ENCODE measurements around the gene DNAH5.

Gene DNAH5

GRCh38 chr5:13649656-13650055, 294.8 kb downstream of the DNAH5 start:
- H3K4me1 ChIP-seq (ENCODE audit: insufficient read depth, low read length, severe bottlenecking), result no peaks in the 10 kb centered on the region
- no peak for TF ChIP-seq EZH2 (IDR thresholded peaks at IDR 0.05; ENCODE audit: borderline replicate concordance, low read length)
- no peak for TF ChIP-seq CTCF (IDR thresholded peaks at IDR 0.05; ENCODE audit: low read length)
- H3K36me3 ChIP-seq (ENCODE audit: insufficient read depth, low read length), result no peaks in the 10 kb centered on the region
- H3K9me3 ChIP-seq (ENCODE audit: low read length), result no peaks in the 10 kb centered on the region
- no peak overlapping the region for H2AFZ ChIP-seq (ENCODE audit: low read length)
- no peaks in the 10 kb centered on the region for H3K79me2 ChIP-seq (ENCODE audit: insufficient read depth, low read length)
- no peaks in the 10 kb centered on the region for H3F3A ChIP-seq (ENCODE audit: insufficient read depth, low read length)
- H4K20me1 ChIP-seq (ENCODE audit: insufficient read depth, low read length), result no peaks in the 10 kb centered on the region
- H3K4me3 ChIP-seq (ENCODE audit: low read depth, low read length, poor library complexity, severe bottlenecking), result no peak overlapping the region
- H3K27me3 ChIP-seq (ENCODE audit: insufficient read depth, low read length), result no peaks in the 10 kb centered on the region
- no peaks in the 10 kb centered on the region for H3K9me2 ChIP-seq (ENCODE audit: low read depth, low read length)
- no peak overlapping the region for H3K4me2 ChIP-seq (ENCODE audit: low read length)
- no peak overlapping the region for H3K9ac ChIP-seq (ENCODE audit: low read length)
- H3K27ac ChIP-seq (ENCODE audit: low read depth, low read length, poor library complexity, severe bottlenecking), result no peak overlapping the region

GRCh38 chr5:13648822-13649221, 295.7 kb downstream of the DNAH5 start:
- Histone ChIP-seq H3K9me3 (ENCODE audit: low read length) (no peaks in the 10 kb centered on the region), H3K9ac (ENCODE audit: low read length) (no peak overlapping the region), H3K4me1 (ENCODE audit: insufficient read depth, low read length, severe bottlenecking) (no peaks in the 10 kb centered on the region), H4K20me1 (ENCODE audit: insufficient read depth, low read length) (no peaks in the 10 kb centered on the region), H3K79me2 (ENCODE audit: insufficient read depth, low read length) (no peaks in the 10 kb centered on the region), H3K4me2 (ENCODE audit: low read length) (no peak overlapping the region), H3K36me3 (ENCODE audit: insufficient read depth, low read length) (no peaks in the 10 kb centered on the region), H3K27me3 (ENCODE audit: insufficient read depth, low read length) (no peaks in the 10 kb centered on the region), H3K9me2 (ENCODE audit: low read depth, low read length) (no peaks in the 10 kb centered on the region), H2AFZ (ENCODE audit: low read length) (no peak overlapping the region), H3K4me3 (ENCODE audit: low read depth, low read length, poor library complexity, severe bottlenecking) (no peak overlapping the region), H3K27ac (ENCODE audit: low read depth, low read length, poor library complexity, severe bottlenecking) (no peak overlapping the region), H3F3A (ENCODE audit: insufficient read depth, low read length) (no peaks in the 10 kb centered on the region)
- TF ChIP-seq EZH2 (IDR thresholded peaks at IDR 0.05; ENCODE audit: borderline replicate concordance, low read length), result no peak
- no peak for TF ChIP-seq CTCF (IDR thresholded peaks at IDR 0.05; ENCODE audit: low read length)

GRCh38 chr5:13643734-13644133, 300.8 kb downstream of the DNAH5 start:
- no peak for TF ChIP-seq EZH2 (IDR thresholded peaks at IDR 0.05; ENCODE audit: borderline replicate concordance, low read length)
- TF ChIP-seq CTCF (IDR thresholded peaks at IDR 0.05; ENCODE audit: low read length), result no peak
- no peaks in the 10 kb centered on the region for H3K9me3 ChIP-seq (ENCODE audit: low read length)

More at GRCh38 chr5:13643734-13644133, 300.8 kb downstream of the DNAH5 start:
- Histone ChIP-seq H3K9ac (ENCODE audit: low read length) (no peak overlapping the region), H3K27ac (ENCODE audit: low read depth, low read length, poor library complexity, severe bottlenecking) (no peak overlapping the region), H3F3A (ENCODE audit: insufficient read depth, low read length) (no peaks in the 10 kb centered on the region), H3K4me1 (ENCODE audit: insufficient read depth, low read length, severe bottlenecking) (no peaks in the 10 kb centered on the region), H3K79me2 (ENCODE audit: insufficient read depth, low read length) (no peaks in the 10 kb centered on the region), H3K4me2 (ENCODE audit: low read length) (no peak overlapping the region), H3K27me3 (ENCODE audit: insufficient read depth, low read length) (no peaks in the 10 kb centered on the region), H3K9me2 (ENCODE audit: low read depth, low read length) (no peaks in the 10 kb centered on the region), H4K20me1 (ENCODE audit: insufficient read depth, low read length) (no peaks in the 10 kb centered on the region), H3K4me3 (ENCODE audit: low read depth, low read length, poor library complexity, severe bottlenecking) (no peak overlapping the region), H3K36me3 (ENCODE audit: insufficient read depth, low read length) (no peaks in the 10 kb centered on the region), H2AFZ (ENCODE audit: low read length) (no peak overlapping the region)
